ENCODE data around the gene NCAPH2. TPM values are rescaled to one million over a fixed set of nuclear protein-coding genes. Genes with fewer than 3 reads are reported as not detected.

NCAPH2 gene
- total and polyA plus RNA-seq, 9 of the 15 experiments (the other 6 are each of a cell fraction or from before 2014, with no cell fraction given): 3.6 to 88.6 (median 32.4) TPM

- no peak overlapping the region for H3K4me3 ChIP-seq
- no peaks in the 10 kb centered on the region for H3K79me2 ChIP-seq (ENCODE audit: control insufficient read depth, insufficient read depth, low read length)
- no TSS peak for BruUV-seq (replicated peaks)
- ChIA-PET POLR2A (interaction anchor here (0.7 to 1.4 kb wide), 6 partner anchors 10 to 123 kb away, joined by 3 to 6 read pairs (median 4); partner anchors contain the start of gene SCO2), CTCF (ENCODE audit: low intra/inter-chr PET ratio) (no interaction called here)
- no peak overlapping the region for H3K4me2 ChIP-seq (ENCODE audit: insufficient read depth, low read length)
- TF ChIP-seq RBFOX2 (IDR thresholded peaks at IDR 0.05; ENCODE audit: low read depth, low read length) (0 out of 2 replicates have a peak, but pooled peaks have one; percentile 1), ZBTB33 (CRISPR knock-in tag; IDR thresholded peaks at IDR 0.05) (no peak), POLR2G (IDR thresholded peaks at IDR 0.05; ENCODE audit: low read depth, low read length) (peak; percentile 6; the same call in 1 of the 2 replicates)
- intact Hi-C loops (cut with micrococcal nuclease) (no loop called here), in situ Hi-C loops (cut with MboI) (no loop called here)
- no peaks in the 10 kb centered on the region for H3K9me3 ChIP-seq (replicated peaks; ENCODE audit: control insufficient read depth, insufficient read depth, low read depth, low read length)
- 63% methylated on average over 5 of the region's 8 CpGs for WGBS (ENCODE audit: insufficient coverage, low coverage, missing lambda C conversion rate)
- peaks cover 4 to 64% of the 10 kb centered on the region in 2 experiments; a peak in 3 of 5 replicates for H3K4me1 ChIP-seq (replicated peaks in 1 of 2; ENCODE audit: control insufficient read depth in 2 of 2, insufficient read depth in 2 of 2, low read length in 2 of 2)
- FAIRE-seq (no peak), DNase-seq (ENCODE audit: extremely low read depth in 1 of 4, low spot score in 3 of 4) (no peak), ATAC-seq (no peak)
- no peaks in the 10 kb centered on the region for H3K9me1 ChIP-seq (ENCODE audit: control insufficient read depth, insufficient read depth, low read length)
- H2AFZ ChIP-seq (ENCODE audit: low read depth, low read length): no peak overlapping the region
- H3K9ac ChIP-seq (ENCODE audit: insufficient read depth in 1 of 2, low read depth in 2 of 2, low read length in 2 of 2): 0 out of 4 replicates have a peak overlapping the region, but pooled peaks of 1 of the 2 experiments have one; percentile 52
- H4K20me1 ChIP-seq (replicated peaks; ENCODE audit: control insufficient read depth, insufficient read depth, low read length): no peaks in the 10 kb centered on the region
- H3K36me3 ChIP-seq (ENCODE audit: control insufficient read depth, insufficient read depth, low read length): no peaks in the 10 kb centered on the region
- H3K27me3 ChIP-seq (ENCODE audit: control insufficient read depth in 2 of 2, insufficient read depth in 2 of 2, low read length in 2 of 2): no peaks in the 10 kb centered on the region
- no peak overlapping the region for H3K27ac ChIP-seq (ENCODE audit: extremely low read depth, low read depth, low read length)
Measured at GRCh38 chr22:50483556-50483955, 24.5 kb upstream of the NCAPH2 start.
